GM18873 (cell line): ENCODE data around the gene EPN1.

Source experiments
- ATAC-seq: cut with Tn5 transposase; IDR thresholded peaks from one replicate; pipeline ENCODE4 v1.9.1; 2021; ENCODE audit warnings: mild to moderate bottlenecking, moderate library complexity, moderate number of reproducible peaks; ENCODE audit not compliant: unreplicated experiment, low FRiP score

The EPN1 gene

GRCh38 chr19:55674841-55675660 lies at the start of gene EPN1:
TSS of gene EPN1 (plus strand) at chr19:55675226. CDS start at chr19:55678628, 3,402 bp downstream.
- no peak for ATAC-seq

DNA sequence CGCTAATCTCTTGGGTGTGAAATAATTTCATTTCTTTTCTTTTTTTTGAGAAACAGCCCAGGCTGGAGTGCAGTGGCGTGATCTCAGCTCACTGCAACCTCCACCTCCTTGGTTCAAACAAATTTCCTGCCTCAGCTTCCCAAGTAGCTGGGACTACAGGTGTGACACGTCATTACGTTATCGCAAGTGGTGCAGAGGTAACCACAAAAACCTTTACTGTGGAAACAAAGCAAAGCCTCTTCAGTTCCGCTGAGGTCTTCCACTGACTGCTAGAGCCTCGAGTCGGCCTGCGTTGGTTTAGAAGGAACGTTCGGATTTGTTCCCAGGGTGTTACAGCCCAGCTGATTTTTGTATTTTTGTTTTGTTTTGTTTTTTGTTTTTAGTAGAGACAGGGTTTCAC lies 48.7 kb upstream of the EPN1 start:
- no peak for ATAC-seq

GRCh38 chr19:55632463-55632834 lies 42.6 kb upstream of the EPN1 start:
- ATAC-seq: no peak

GRCh38 chr19:55633861-55634260 lies 41.2 kb upstream of the EPN1 start:
- no peak for ATAC-seq

DNA sequence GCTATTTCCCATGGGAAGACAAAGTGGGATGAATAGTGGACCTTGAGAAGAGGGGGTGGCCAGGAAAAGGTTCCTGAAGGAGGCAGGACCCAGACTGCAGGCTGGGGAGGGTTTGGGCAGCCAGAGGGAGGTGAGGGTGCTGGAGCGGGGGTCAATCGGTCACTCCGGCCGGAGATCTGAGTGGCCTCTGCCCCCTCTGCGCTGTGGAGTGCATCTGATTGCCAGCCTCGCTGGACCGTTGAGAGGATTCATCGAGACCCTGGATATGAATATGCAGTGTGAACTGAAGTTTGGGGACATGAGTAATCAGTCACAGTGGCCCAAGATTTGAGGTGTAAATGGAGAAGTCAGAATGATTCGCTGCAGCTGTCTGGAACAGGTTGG lies 39.7 kb upstream of the EPN1 start:
- ATAC-seq: no peak

GRCh38 chr19:55635856-55636440 lies 39.1 kb upstream of the EPN1 start:
- no peak for ATAC-seq

- ATAC-seq: no peak
Observed at GRCh38 chr19:55636723-55637122, 38.3 kb upstream of the EPN1 start.

GRCh38 chr19:55637534-55637933 lies 37.5 kb upstream of the EPN1 start:
- ATAC-seq: no peak

- ATAC-seq: no peak
Observed at GRCh38 chr19:55638864-55639359, 36.1 kb upstream of the EPN1 start.

GRCh38 chr19:55640043-55640576 lies 34.9 kb upstream of the EPN1 start:
- no peak for ATAC-seq

- no peak for ATAC-seq
Observed at GRCh38 chr19:55640577-55641425, 34.2 kb upstream of the EPN1 start, which contains the start of gene ZNF580. TSS of gene ZNF580 (plus strand) at chr19:55641002. CDS start at chr19:55642509, 1,507 bp downstream.

DNA sequence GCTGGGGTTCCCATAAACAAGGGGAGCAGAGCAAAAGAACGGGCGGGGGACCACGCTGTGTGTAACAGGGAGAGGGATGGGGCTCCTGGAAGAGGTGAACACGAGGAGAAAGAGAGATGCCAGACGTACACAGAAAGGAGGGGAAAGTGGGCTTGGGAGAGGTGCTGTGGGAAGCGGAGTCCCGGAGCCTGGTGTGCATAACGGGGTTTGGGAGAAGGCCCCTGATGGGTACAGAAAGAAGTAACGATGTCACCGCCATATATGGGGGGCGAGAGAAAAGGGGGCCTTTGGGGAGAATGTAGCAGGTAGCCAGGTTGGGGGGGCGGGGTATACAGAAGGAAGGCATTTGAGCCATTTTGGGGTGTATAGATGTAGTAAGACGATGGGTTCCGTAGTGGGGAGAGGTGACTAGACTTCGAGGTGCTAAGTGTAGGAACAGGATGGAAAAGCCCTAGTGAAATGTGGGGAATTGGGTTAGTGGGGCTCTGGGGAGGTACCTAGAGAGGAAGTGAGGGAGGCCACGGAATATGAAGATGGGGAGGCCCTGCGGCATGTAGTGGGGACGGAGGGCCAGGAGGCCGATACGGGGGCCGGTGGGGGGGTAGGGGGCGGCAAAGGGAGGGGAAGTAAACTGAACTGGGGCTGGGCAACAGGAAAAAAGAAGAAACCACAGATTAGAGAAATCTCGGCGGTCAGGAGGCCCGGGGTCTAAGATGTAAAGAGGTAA lies 33.4 kb upstream of the EPN1 start:
- no peak for ATAC-seq

DNA sequence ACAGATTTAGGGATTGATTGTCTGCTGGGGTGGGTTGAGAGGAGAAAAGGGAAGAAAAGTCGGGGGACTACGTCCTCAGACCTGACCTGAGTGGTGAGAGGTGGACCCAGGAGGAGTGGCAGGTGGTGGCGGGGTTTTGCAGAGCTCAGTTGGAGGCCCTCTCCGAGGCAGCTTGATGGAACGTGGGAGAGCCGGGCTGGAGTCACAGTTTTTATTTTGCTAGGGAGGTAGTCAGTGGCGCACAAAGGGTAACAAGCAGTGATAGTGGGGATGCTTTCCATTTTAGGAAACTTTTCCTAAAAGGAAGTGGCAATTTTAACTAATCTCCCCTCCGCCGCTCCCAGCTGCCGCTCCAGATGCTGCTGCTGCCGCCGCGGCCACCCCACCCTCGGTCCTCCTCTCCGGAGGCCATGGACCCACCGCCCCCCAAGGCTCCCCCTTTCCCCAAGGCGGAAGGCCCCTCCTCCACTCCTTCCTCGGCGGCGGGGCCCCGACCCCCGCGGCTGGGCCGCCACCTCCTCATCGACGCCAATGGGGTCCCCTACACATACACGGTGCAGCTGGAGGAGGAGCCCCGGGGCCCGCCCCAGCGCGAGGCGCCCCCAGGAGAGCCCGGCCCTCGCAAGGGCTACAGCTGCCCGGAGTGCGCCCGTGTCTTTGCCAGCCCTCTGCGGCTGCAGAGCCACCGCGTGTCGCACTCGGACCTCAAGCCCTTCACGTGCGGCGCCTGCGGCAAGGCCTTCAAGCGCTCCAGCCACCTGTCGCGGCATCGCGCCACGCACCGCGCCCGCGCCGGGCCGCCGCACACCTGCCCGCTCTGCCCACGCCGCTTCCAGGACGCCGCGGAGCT lies 32.6 kb upstream of the EPN1 start:
- ATAC-seq: no peak

- no peak for ATAC-seq
Observed at GRCh38 chr19:55643003-55643886, 31.8 kb upstream of the EPN1 start, which contains the start of gene ZNF581. TSS of gene ZNF581 (plus strand) at chr19:55643649. CDS start at chr19:55644572, 923 bp downstream.

DNA sequence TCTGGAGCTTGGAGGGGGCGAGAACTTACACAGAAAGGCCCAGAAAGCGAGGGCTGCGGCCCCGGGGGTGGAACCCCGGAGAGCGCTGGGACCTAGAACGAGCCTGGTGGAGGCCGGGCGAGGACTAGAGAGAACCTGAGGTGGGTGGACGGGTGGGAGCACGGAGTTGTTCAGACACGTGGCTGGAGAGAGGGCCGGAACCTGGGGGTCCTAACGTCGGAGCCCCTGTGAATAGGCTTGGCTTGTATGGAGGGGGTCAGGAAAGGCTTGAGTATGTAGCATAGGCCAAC lies 31.2 kb upstream of the EPN1 start:
- no peak for ATAC-seq

GRCh38 chr19:55644191-55644833 lies 30.7 kb upstream of the EPN1 start:
- no peak for ATAC-seq

- no peak for ATAC-seq
Observed at GRCh38 chr19:55644842-55645511, 30.0 kb upstream of the EPN1 start.
